Heart right ventricle (tissue), 16 donors: ENCODE data around the gene SEC23B. TPM values are rescaled to one million over a fixed set of nuclear protein-coding genes. Genes with fewer than 3 reads are reported as not detected.

Source experiments
- ATAC-seq, 8 donors: fragments of 200-7000 bp; cut with Tn5 transposase; one replicate each; pipeline ENCODE4 v1.9.1; 2020; ENCODE audit warnings: mild to moderate bottlenecking in 8 of 8, moderate library complexity in 8 of 8, moderate number of reproducible peaks in 1 of 8
- DNase-seq, 2 donors: peaks; one replicate each; pipeline ENCODE4 v3.0.0-alpha.2; 2020
- H3K27ac ChIP-seq, 10 donors: fragments of 200-600 bp; sonication (generic) in 2 of 10; one replicate each; pipeline versions ENCODE4 v1.5.0 to v1.8.0; 2020 to 2022; ENCODE audit warnings: mild to moderate bottlenecking in 3 of 10
- H3K27me3 ChIP-seq, 7 donors: fragments of 200-600 bp; one replicate each; pipeline ENCODE4 v1.8.0; 2021 to 2022; ENCODE audit warnings: mild to moderate bottlenecking in 2 of 7
- H3K36me3 ChIP-seq, 9 donors: fragments of 200-600 bp; sonication (generic) in 1 of 9; one replicate each; pipeline versions ENCODE4 v1.5.0 to v1.8.0; 2020 to 2022; ENCODE audit warnings: mild to moderate bottlenecking in 2 of 9
- H3K4me1 ChIP-seq, 9 donors: fragments of 200-600 bp; sonication (generic) in 1 of 9; one replicate each; pipeline versions ENCODE4 v1.5.0 to v1.8.0; 2020 to 2022; ENCODE audit warnings: mild to moderate bottlenecking in 4 of 9
- H3K4me3 ChIP-seq, 10 donors: fragments of 200-600 bp; sonication (generic) in 2 of 10; one replicate each; pipeline versions ENCODE4 v1.5.0 to v1.8.0; 2020 to 2022; ENCODE audit warnings: mild to moderate bottlenecking in 7 of 10, moderate library complexity in 2 of 10
- H3K9me3 ChIP-seq, 11 donors: fragments of 200-600 bp in 10 of 11; sonication (generic) in 2 of 11; one replicate each; pipeline versions ENCODE4 v1.5.0 to v1.8.0; 2013 to 2022; ENCODE audit warnings: mild to moderate bottlenecking in 2 of 11, control low read depth in 1 of 11, moderate library complexity in 1 of 11
- CTCF ChIP-seq, 9 donors: fragments of 200-600 bp; sonication (generic) in 2 of 9; IDR thresholded peaks; one replicate each; pipeline versions ENCODE4 v1.5.0 to v1.8.0; 2021 to 2022; ENCODE audit warnings: antibody characterized with exemption in 9 of 9, mild to moderate bottlenecking in 5 of 9, moderate library complexity in 1 of 9
- WGBS, 2 donors: extraction: QIAGEN DNeasy Blood & Tissue Kit; methylation state at CpG; one replicate each; pipeline ENCODE4 v1.1.7; 2013; ENCODE audit warnings: inconsistent platforms in 1 of 2; 5-methylcytosine and 5-hydroxymethylcytosine counted together
- intact Hi-C, 10 donors: fragments of 100-400 bp; cut with DNase I; formaldehyde crosslinking; loops; one replicate each; pipeline versions ENCODE4 v1.11.1 to v1.14.2; 2022
- polyA plus RNA-seq, 2 donors: library from polyadenylated mRNA; stranded (reverse); fragments of 200-250 nt; gene quantifications; one replicate each; pipeline ENCODE4 v1.2.3, GENCODE V29; 2013
- total RNA-seq, 10 donors: library from RNA; stranded (reverse); fragmentation: NEBNext Ultra II Directional in 3 of 10; extraction: Animal tissue kit (Norgen Biotek cat#: 25700) in 3 of 10; gene quantifications; one replicate each; pipeline versions ENCODE4 v1.2.1 to v1.2.4, GENCODE V29; 2021 to 2023
- donor health status: Arrhythmogenic right ventricular cardiomyopathy.
- donor health status: ischemic (EF 13 %, LVEDD 7.1; RV severe dilation, severe dysfunction).
- donor health status: healthy with polysubstance abuse.
- donor health status: DM: no; HTN: yes; CAD: no.
- donor health status: DM: no; HTN: no; CAD: no.
- donor health status: ischemic (EF 25% LVEDD 6.9; RV normal size, moderate dysfunction).
- donor health status: ischemic (EF 25% LVEDD 5.7; RV mildly dilated, moderate dysfunction).
- donor health status: healthy.
- donor health status: DM: yes; HTN: yes; CAD: no.
- donor health status: Ischemic cardiomyopathy.
- donor health status: ischemic (EF 35%, LVEDD 5.7; RV mildly dilated, moderate dysfunction).
- donor health status: nonischemic (EF 11% LVEDD 7.7; RV severe dilation, severe dysfunction).
- donor health status: DM: yes; HTN: yes; CAD: no.
- donor health status: PGD.
- donor health status: ischemic (EF 29% LVEDD 5.4; RV normal size, mild dysfunction).
- donor health status: nonischemic (EF 23%, LVEDD 6.1; RV moderate dilation, normal function).

SEC23B gene
- total and polyA plus RNA-seq, 12 donors, result 2.6 to 20.5 (median 10.6) TPM

GRCh38 chr20:18466894-18467730 lies 40.6 kb upstream of the SEC23B start, which contains the start of the genes DZANK1 and POLR3F:
DZANK1 (minus strand) TSS chr20:18467030; CDS start chr20:18465358, 1,672 bp downstream.
POLR3F (plus strand) TSS chr20:18467390; CDS start chr20:18467507, 117 bp downstream.
- WGBS, 2 donors, result 0 to 1% methylated on average over 57 of the region's 57 CpGs
- peak; percentile 95 for DNase-seq
- intact Hi-C loops, result loop anchor here in 7 of 10 donors (1.0 to 10.0 kb wide), 7 partner anchors 30 to 180 kb away; partner anchors contain the start of genes SEC23B (in 4 of the 7), SMIM26 (in 2 of the 7), RBBP9 (in 1 of the 7) and ZNF133 (in 1 of the 7)
- H3K4me1 ChIP-seq, result peaks cover 0 to 26% (median 20%) of the 10 kb centered on the region in 9 donors
- no peaks in the 10 kb centered on the region for H3K27me3 ChIP-seq
- TF ChIP-seq CTCF (IDR thresholded peaks at IDR 0.05), result no peak
- H3K9me3 ChIP-seq, result no peaks in the 10 kb centered on the region
- ATAC-seq, result peak; percentile 100
- H3K27ac ChIP-seq, result peak within 1 kb of the TSS; percentile 34 to 95 (median 86)
- peak within 1 kb of the TSS; percentile 64 to 100 (median 84) for H3K4me3 ChIP-seq
- H3K36me3 ChIP-seq, result peaks cover 0 to 34% (median 5%) of the 10 kb centered on the region in 9 donors

GRCh38 chr20:18477218-18477617 lies 30.5 kb upstream of the SEC23B start:
- Histone ChIP-seq H3K27ac (no peak overlapping the region), H3K4me1 (no peaks in the 10 kb centered on the region), H3K4me3 (no peak overlapping the region), H3K9me3 (no peaks in the 10 kb centered on the region), H3K36me3 (peaks cover 0 to 100% (median 48%) of the 10 kb centered on the region in 9 donors), H3K27me3 (no peaks in the 10 kb centered on the region)
- intact Hi-C loops, result no loop called here
- ATAC-seq (no peak), DNase-seq (no peak)
- 93 to 98% methylated on average over 1 of the region's 1 CpG for WGBS, 2 donors
- TF ChIP-seq CTCF (IDR thresholded peaks at IDR 0.05), result no peak

GRCh38 chr20:18477821-18478220 lies 29.9 kb upstream of the SEC23B start:
- Histone ChIP-seq H3K4me1 (no peaks in the 10 kb centered on the region), H3K27me3 (no peaks in the 10 kb centered on the region), H3K4me3 (no peak overlapping the region), H3K9me3 (no peaks in the 10 kb centered on the region), H3K27ac (no peak overlapping the region), H3K36me3 (peaks cover 0 to 100% (median 51%) of the 10 kb centered on the region in 9 donors)
- 62 to 76% methylated on average over 1 of the region's 1 CpG for WGBS, 2 donors
- intact Hi-C loops, result no loop called here
- no peak for TF ChIP-seq CTCF (IDR thresholded peaks at IDR 0.05)
- no peak for DNase-seq
- ATAC-seq, result no peak

GRCh38 chr20:18481596-18481995 lies 26.1 kb upstream of the SEC23B start:
- H3K4me3 ChIP-seq, result no peak overlapping the region
- intact Hi-C loops, result loop anchor here in 1 of 10 donors (10.0 kb wide), 1 partner anchor 73 kb away; no protein-coding TSS in a partner anchor
- TF ChIP-seq CTCF (IDR thresholded peaks at IDR 0.05), result no peak
- peaks cover 0 to 100% (median 25%) of the 10 kb centered on the region in 9 donors for H3K36me3 ChIP-seq
- DNase-seq, result no peak
- H3K9me3 ChIP-seq, result no peaks in the 10 kb centered on the region
- H3K27me3 ChIP-seq, result no peaks in the 10 kb centered on the region
- no peaks in the 10 kb centered on the region for H3K4me1 ChIP-seq
- no peak for ATAC-seq
- whole genome bisulfite sequencing, 2 donors, result 90 to 94% methylated on average over 4 of the region's 4 CpGs
- H3K27ac ChIP-seq, result no peak overlapping the region
